NB4 (cell line): ENCODE measurements around the gene PPCDC.

ENCODE experiments used
- MYC ChIP-seq: IDR thresholded peaks from 2 replicates; pipeline ENCODE4 v1.6.1; 2011; ENCODE audit warnings: low read depth, low read length
- POLR2A ChIP-seq: IDR thresholded peaks from 2 replicates; pipeline ENCODE4 v1.6.1; 2011; ENCODE audit warnings: mild to moderate bottlenecking; ENCODE audit not compliant: insufficient read length; ENCODE audit errors: extremely low read depth
- TF ChIP-seq, protein P1 (sequence below): IDR thresholded peaks from one replicate; pipeline ENCODE4 v1.5.1; 2012; ENCODE audit warnings: low read depth, low read length
- TF ChIP-seq, protein P2 (sequence below): IDR thresholded peaks from 2 replicates; pipeline ENCODE4 v1.6.1; 2011; ENCODE audit warnings: low read depth, low read length

DNA sequence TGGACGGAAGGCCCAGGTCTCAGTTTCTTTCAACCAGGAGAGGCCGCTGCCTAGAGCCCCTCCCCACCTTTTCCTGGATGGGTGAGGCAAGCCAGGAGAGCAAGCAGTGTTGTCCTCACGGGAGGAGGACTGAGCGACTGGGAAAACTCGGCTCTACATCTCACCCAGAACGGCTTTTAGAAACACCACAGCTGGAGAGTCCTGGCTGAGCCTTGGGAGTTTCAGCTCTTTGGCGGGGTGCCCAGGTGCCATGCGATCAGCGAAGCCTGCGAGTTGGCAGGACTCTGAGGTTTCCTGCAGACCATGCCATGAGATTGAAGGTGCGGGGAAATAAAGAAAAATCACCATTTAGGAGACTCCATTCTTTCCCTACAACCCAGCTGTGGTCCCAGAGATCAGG, 26.0 kb downstream of the PPCDC start:
- TF ChIP-seq, protein P1, sequence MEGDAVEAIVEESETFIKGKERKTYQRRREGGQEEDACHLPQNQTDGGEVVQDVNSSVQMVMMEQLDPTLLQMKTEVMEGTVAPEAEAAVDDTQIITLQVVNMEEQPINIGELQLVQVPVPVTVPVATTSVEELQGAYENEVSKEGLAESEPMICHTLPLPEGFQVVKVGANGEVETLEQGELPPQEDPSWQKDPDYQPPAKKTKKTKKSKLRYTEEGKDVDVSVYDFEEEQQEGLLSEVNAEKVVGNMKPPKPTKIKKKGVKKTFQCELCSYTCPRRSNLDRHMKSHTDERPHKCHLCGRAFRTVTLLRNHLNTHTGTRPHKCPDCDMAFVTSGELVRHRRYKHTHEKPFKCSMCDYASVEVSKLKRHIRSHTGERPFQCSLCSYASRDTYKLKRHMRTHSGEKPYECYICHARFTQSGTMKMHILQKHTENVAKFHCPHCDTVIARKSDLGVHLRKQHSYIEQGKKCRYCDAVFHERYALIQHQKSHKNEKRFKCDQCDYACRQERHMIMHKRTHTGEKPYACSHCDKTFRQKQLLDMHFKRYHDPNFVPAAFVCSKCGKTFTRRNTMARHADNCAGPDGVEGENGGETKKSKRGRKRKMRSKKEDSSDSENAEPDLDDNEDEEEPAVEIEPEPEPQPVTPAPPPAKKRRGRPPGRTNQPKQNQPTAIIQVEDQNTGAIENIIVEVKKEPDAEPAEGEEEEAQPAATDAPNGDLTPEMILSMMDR: no peak
- TF ChIP-seq, protein P2, sequence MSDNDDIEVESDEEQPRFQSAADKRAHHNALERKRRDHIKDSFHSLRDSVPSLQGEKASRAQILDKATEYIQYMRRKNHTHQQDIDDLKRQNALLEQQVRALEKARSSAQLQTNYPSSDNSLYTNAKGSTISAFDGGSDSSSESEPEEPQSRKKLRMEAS: no peak
- TF ChIP-seq POLR2A (no peak), MYC (no peak)
